Suprapubic skin (tissue), 4 donors: ENCODE results near the gene GAS7.

Experiments
- EP300 ChIP-seq: sonication (generic); formaldehyde crosslinking; IDR thresholded peaks from one replicate; pipeline ENCODE4 v1.6.1; 2017; ENCODE audit warnings: antibody characterized with exemption
- POLR2A ChIP-seq, 2 donors: fragments of 450-650 bp; IDR thresholded peaks; one replicate each; pipeline ENCODE4 v1.6.1; 2017; ENCODE audit warnings: antibody characterized with exemption in 2 of 2, mild to moderate bottlenecking in 2 of 2, moderate library complexity in 2 of 2
- POLR2AphosphoS5 ChIP-seq, 3 donors: sonication (generic); formaldehyde crosslinking; IDR thresholded peaks; one replicate each; pipeline ENCODE4 v1.6.1; 2017; ENCODE audit warnings: antibody characterized with exemption in 3 of 3
- TF ChIP-seq, protein P1 (sequence below), 2 donors: fragments of 200-600 bp in 1 of 2; fragments of 450-650 bp in 1 of 2; sonication (generic) in 1 of 2; IDR thresholded peaks; one replicate each; pipeline ENCODE4 v1.5.1; 2016 to 2019; ENCODE audit warnings: antibody characterized with exemption in 2 of 2, mild to moderate bottlenecking in 1 of 2, moderate library complexity in 1 of 2

DNA sequence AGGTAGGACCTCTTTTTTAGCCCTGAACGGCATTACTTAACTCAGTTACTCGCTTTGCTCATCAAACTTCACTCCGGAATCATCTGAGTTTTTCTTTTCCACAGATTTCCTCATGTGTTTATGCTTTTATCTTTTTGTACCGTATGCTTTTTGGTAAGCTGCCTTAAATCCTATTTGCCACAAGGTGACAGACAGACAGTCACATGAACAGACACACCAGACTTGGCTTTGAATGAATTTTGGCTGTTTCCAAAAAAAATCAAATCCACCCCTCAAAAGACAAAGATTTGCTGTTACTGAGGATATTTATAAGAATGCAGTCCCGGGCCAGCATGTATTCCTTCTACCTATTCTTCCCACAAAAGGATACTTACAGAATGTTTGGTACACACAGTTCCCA is 10.9 kb downstream of the GAS7 start:
- TF ChIP-seq, protein P1, sequence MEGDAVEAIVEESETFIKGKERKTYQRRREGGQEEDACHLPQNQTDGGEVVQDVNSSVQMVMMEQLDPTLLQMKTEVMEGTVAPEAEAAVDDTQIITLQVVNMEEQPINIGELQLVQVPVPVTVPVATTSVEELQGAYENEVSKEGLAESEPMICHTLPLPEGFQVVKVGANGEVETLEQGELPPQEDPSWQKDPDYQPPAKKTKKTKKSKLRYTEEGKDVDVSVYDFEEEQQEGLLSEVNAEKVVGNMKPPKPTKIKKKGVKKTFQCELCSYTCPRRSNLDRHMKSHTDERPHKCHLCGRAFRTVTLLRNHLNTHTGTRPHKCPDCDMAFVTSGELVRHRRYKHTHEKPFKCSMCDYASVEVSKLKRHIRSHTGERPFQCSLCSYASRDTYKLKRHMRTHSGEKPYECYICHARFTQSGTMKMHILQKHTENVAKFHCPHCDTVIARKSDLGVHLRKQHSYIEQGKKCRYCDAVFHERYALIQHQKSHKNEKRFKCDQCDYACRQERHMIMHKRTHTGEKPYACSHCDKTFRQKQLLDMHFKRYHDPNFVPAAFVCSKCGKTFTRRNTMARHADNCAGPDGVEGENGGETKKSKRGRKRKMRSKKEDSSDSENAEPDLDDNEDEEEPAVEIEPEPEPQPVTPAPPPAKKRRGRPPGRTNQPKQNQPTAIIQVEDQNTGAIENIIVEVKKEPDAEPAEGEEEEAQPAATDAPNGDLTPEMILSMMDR (IDR thresholded peaks at IDR 0.05), result no peak
- TF ChIP-seq POLR2A (IDR thresholded peaks at IDR 0.05) (no peak), EP300 (no peak), POLR2AphosphoS5 (IDR thresholded peaks at IDR 0.05) (no peak)
